GM18909 (cell line): Measurements from ENCODE around the gene KIF2B.
"Not testable (repeated sequence)": the region's sequence is repeated elsewhere in the genome, so short reads cannot be mapped to it uniquely, and the experiment has no call there.

Experiments
- ATAC-seq: cut with Tn5 transposase; IDR thresholded peaks from one replicate; pipeline ENCODE4 v1.9.1; 2021; ENCODE audit warnings: mild to moderate bottlenecking; ENCODE audit not compliant: unreplicated experiment, poor library complexity

The KIF2B gene

GRCh38 chr17:53822764-53823163, at the start of gene KIF2B:
KIF2B (plus strand) TSS chr17:53822927; CDS start chr17:53823034, 107 bp downstream.
- no peak for ATAC-seq

DNA sequence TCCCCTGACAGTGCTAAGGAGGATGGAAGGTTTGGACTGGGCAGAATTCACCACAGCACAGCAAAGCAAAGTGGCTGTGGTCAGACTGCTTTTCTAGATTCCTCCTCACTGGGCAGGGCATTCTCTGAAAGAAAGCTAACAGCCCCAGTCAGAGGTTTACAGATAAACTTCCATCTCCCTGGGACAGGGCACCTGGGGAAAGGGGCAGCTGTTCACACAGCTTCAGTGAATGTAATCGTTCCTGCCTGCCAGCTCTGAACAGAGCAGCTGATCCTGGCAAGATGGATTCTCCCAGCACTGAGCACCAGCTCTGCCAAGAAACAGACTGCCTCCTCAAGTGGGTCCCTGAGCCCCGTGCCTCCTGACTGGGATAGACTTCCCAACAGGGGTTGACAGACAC, 42.4 kb upstream of the KIF2B start:
- ATAC-seq = no peak

DNA sequence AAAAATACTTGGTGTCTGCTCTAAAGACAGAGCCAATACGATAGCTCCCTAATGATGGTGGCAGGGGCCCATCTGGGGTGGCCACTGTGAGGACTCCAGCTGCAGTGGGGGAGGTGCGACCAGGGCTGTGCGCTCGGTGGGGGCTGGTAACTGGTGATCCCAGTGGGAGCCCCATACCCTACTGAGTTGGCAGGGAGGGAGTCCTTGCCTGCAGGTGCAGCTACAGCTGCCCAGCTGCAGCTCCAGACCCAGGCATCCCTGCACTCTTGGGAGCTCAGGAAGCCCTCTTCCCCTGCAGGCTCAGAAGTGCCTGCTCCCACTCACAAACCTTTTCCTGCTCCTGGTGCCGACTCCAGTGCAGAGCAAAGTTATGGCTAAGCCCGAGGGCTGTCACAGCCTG, 31.2 kb upstream of the KIF2B start:
- no peak for ATAC-seq

GRCh38 chr17:53792451-53792850, 30.3 kb upstream of the KIF2B start:
- no peak for ATAC-seq

DNA sequence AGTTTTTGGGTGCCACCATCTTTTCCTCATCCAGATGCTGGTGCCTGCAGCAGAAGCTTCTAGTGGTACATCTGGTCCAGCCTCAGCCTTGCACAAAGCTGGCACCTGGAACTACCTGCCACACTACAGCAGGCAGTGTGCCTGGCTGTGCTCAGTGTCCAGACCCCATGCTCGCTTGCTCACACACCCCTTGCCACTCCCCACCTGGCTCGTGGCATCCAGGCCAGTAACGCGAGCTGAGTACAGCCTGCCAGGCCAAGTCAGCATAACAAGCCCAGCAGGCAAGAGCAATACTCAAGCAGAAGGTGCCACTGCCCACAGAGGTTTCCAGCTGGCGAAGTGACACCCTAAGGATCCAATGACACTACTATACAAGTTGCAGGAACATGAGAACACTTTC, 29.7 kb upstream of the KIF2B start:
- no peak for ATAC-seq

- no peak for ATAC-seq
Observed at GRCh38 chr17:53794875-53795274, 27.9 kb upstream of the KIF2B start.

GRCh38 chr17:53796642-53797041, 26.1 kb upstream of the KIF2B start:
- no peak for ATAC-seq

DNA sequence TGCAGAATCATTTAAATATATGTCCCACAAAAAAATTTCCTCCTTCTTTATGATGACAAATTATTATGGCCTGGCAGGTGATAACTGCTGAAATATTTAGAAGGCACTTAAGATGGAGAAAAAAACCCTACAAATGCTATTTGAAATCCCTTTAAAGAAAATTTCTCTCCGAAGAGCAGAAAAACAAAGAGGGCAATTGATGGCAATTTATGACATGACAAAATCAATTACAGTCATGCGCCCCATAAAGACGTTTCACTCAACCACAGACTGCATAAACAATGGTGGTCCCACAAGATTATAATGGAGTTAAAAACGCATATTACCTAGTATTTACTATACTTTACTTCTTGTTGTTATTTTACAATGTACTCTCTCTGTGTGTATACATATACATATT, 25.2 kb upstream of the KIF2B start:
- ATAC-seq = no peak

- no peak for ATAC-seq
Observed at GRCh38 chr17:53804437-53804836, 18.3 kb upstream of the KIF2B start.

GRCh38 chr17:53806473-53806872, 16.3 kb upstream of the KIF2B start:
- ATAC-seq = no peak

DNA sequence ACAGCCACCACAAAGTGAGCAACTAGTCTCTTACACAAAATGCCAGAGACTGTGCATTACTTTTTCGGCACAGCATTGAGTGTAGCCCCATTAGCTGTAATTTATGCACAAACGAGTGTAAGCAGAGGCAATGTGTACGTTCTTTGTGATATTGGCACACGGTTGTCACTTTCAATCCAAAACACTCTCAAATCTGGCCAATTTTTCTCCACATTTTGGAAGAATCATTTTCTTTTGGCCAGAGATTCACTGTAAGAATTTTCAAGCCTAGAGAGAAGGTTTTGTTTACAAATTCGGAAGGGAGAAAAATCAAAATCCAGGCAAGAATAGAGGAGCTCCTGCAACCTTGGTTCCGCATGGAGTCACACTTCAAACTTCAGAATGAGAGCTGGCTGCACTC, 15.4 kb upstream of the KIF2B start:
- ATAC-seq = no peak

- ATAC-seq = no peak
Observed at GRCh38 chr17:53818271-53818670, 4.5 kb upstream of the KIF2B start.

- ATAC-seq = no peak
Observed at GRCh38 chr17:53818929-53819328, 3.8 kb upstream of the KIF2B start.

GRCh38 chr17:53819956-53820355, 2.8 kb upstream of the KIF2B start:
- ATAC-seq = no peak

DNA sequence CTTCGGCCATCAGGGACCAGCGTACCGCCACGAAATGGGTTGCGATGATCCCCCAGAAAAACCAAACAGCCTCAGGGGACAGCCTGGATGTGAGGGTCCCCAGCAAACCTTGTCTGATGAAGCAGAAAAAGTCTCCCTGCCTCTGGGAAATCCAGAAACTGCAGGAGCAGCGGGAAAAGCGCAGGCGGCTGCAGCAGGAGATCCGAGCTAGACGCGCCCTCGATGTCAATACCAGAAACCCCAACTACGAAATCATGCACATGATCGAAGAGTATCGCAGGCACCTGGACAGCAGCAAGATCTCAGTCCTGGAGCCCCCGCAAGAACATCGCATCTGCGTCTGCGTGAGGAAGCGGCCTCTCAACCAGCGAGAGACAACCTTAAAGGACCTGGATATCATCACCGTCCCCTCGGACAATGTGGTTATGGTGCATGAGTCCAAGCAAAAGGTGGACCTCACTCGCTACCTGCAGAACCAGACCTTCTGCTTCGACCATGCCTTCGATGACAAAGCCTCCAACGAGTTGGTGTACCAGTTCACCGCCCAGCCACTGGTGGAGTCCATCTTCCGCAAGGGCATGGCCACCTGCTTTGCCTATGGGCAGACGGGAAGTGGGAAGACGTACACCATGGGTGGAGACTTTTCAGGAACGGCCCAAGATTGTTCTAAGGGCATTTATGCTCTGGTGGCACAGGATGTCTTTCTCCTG, 769 bp downstream of the KIF2B start:
- no peak for ATAC-seq

- ATAC-seq = not testable (repeated sequence)
Observed at GRCh38 chr17:53834771-53835170, 12.0 kb downstream of the KIF2B start.

- no peak for ATAC-seq
Observed at GRCh38 chr17:53837131-53837530, 14.4 kb downstream of the KIF2B start.

DNA sequence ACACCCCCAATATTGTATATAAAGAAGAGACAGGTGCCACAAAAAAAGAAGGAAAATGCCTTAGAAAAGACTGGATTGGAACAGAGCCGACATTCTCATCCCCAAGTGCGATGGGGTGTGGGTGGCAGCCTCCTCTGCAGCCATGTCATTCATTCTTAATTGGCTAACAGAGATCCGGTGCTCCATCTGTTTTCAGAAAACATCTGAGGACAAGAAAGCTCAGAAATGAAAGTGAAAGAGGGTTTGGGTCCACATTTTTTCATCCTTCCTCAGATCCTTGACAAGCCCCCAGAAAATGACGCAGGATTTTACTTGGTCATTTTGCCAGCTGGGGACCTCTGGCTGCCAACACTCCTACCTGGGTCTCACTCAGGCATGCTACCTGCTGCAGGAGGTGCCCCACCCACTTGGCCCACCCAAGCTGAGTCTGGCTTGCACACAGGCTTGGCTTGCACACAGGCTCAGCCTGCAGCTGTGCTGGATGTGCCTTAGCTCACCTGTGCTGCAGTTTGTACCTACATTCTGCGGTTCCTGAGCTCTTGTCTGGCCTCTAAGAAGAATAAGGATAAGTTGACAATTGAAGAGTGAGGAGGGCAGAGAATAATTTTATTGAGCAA, 21.9 kb downstream of the KIF2B start:
- no peak for ATAC-seq

DNA sequence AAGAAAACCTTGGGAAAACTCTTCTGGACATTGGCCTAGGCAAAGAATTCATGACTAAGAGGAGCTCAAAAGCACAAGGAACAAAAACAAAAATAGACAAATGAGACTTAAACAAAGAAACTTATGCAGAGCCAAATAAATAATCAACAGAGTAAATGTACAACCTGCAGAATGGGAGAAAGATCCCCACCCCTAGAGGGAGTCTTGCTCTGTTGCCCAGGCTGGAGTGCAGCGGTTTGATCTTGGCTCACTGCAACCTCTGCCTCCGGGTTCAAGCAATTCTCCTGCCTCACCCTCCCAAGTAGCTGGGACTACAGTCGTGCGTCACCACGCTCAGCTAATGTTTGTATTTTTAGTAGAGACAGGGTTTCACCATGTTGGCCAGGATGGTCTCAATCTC, 48.4 kb downstream of the KIF2B start:
- not testable (repeated sequence) for ATAC-seq
